ENCODE measurements around the gene EHD4. TPM values are rescaled to one million over a fixed set of nuclear protein-coding genes. Genes with fewer than 3 reads are reported as not detected.

Gene EHD4
- total RNA-seq, 2 donors from 2014 or later, result 57.6 to 79.9 TPM

DNA sequence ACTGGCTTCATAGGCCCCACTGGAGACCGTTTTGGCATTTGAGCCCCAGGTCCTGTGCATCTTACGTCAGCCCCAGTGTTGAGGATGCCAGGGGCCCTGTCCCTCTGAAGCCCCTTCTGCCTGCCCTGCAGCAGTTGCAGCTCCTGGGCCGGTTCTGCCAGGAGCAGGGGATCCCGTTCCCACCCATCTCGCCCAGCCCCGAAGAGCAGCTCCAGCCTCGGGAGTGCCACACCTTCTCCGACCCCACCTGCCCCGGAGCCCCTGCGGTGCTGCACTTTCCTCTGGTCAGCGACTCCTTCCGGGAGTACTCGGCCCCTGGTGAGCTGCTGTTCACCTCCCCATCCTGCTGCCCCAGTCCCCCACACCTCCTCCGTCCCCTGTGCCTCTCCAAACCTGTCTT is 125.2 kb downstream of the EHD4 start:
- no peak overlapping the region for H3K27ac Mint-ChIP-seq
- peaks cover 5% of the 10 kb centered on the region for H3K36me3 Mint-ChIP-seq (ENCODE audit: low read depth)
- no peak for DNase-seq
- H3K9me3 ChIP-seq (ENCODE audit: control insufficient read depth, low read length, poor library complexity, severe bottlenecking), result no peaks in the 10 kb centered on the region
- H3K4me1 Mint-ChIP-seq, result peaks cover 6% of the 10 kb centered on the region
- ATAC-seq, result no peak
- no peaks in the 10 kb centered on the region for H3K27me3 Mint-ChIP-seq
- no peak overlapping the region for H3K4me3 Mint-ChIP-seq

Other genes starting within 250 kb of the EHD4 start
- 10 to 100 TPM; 30.2 to 34.6 TPM for gene MAPKBP1, start 198.1 kb downstream of the EHD4 start, total RNA-seq
- gene JMJD7, start 144.5 kb downstream of the EHD4 start, total RNA-seq, result 10 to 100 TPM; 26.7 to 35.6 TPM
- 10 to 100 TPM; 23.1 to 34.8 TPM for gene PLA2G4B, start 133.7 kb downstream of the EHD4 start, total RNA-seq
- gene SPTBN5, start 78.5 kb downstream of the EHD4 start, total RNA-seq, result 1 to 10 TPM; 1.9 to 2.2 TPM
- gene PLA2G4E, start 48.5 kb upstream of the EHD4 start, total RNA-seq, result not detected
- not detected for gene PLA2G4D, start 122.0 kb upstream of the EHD4 start, total RNA-seq
- gene PLA2G4F, start 184.1 kb upstream of the EHD4 start, total RNA-seq, result not detected
- 10 to 100 TPM; 84.9 to 93.1 TPM for gene VPS39, start 235.7 kb upstream of the EHD4 start, total RNA-seq

Measured in T-helper 17 cell (primary cell).